Endothelial cell of umbilical vein (primary cell): ENCODE data around the gene PALD1. TPM values are rescaled to one million over a fixed set of nuclear protein-coding genes. Genes with fewer than 3 reads are reported as not detected.

Source experiments
- BruUV-seq: library from RNA; stranded (reverse); fragments of 400-500 nt; replicated peaks from 2 replicates; lab custom pipeline; 2021; lab: Mats Ljungman, UMichigan
- CTCF ChIA-PET: fragments of 300-600, 350-600 bp; sonication (Branson Sonifier 250); formaldehyde crosslinking; loops from one replicate; lab custom pipeline; 2021; ENCODE audit warnings: antibody characterized with exemption, inconsistent platforms; lab: Charles Lee
- POLR2A ChIA-PET: fragments of 300-600, 350-600 bp; sonication (Branson Sonifier 250); formaldehyde crosslinking; loops from one replicate; lab custom pipeline; 2021; ENCODE audit warnings: antibody characterized with exemption, inconsistent platforms; lab: Charles Lee
- DNase-seq: peaks from one replicate; pipeline ENCODE4 v3.0.0-alpha.2; 2011; ENCODE audit warnings: low read depth, low spot score
- FAIRE-seq: peaks from 2 replicates; lab custom pipeline; 2011; peaks lifted over from hg19 to GRCh38; lab: Jason Lieb, UNC
- H2AFZ ChIP-seq: 2 replicates; pipeline ENCODE4 v1.6.0; 2012; ENCODE audit warnings: low read depth, low read length, control low read depth, inconsistent platforms
- H3K27ac ChIP-seq: 2 replicates; pipeline ENCODE4 v1.5.1; 2011; ENCODE audit warnings: low read depth, mild to moderate bottlenecking, control low read depth, low read length, moderate library complexity; ENCODE audit not compliant: insufficient read depth
- H3K27me3 ChIP-seq, 2 experiments: 2 replicates each; pipeline versions ENCODE4 v1.6.0 to v1.6.1; 2011; ENCODE audit warnings: low read length in 2 of 2, mixed read lengths in 1 of 2; ENCODE audit not compliant: control insufficient read depth in 2 of 2, insufficient read depth in 2 of 2
- H3K36me3 ChIP-seq, 2 experiments: 2 replicates in 1 of 2; 3 replicates in 1 of 2; pipeline ENCODE4 v1.5.1; 2011; ENCODE audit warnings: low read length in 2 of 2, mild to moderate bottlenecking in 1 of 2, moderate library complexity in 1 of 2; ENCODE audit not compliant: control insufficient read depth in 2 of 2, insufficient read depth in 2 of 2; ENCODE audit errors: extremely low read depth in 1 of 2
- H3K4me1 ChIP-seq: 3 replicates; pipeline ENCODE4 v1.5.1; 2011; ENCODE audit warnings: mild to moderate bottlenecking, low read length; ENCODE audit not compliant: control insufficient read depth, insufficient read depth; ENCODE audit errors: extremely low read depth
- H3K4me2 ChIP-seq: 2 replicates; pipeline ENCODE4 v1.6.1; 2011; ENCODE audit warnings: low read length, control low read depth, mixed read lengths; ENCODE audit not compliant: insufficient read depth
- H3K4me3 ChIP-seq, 3 experiments: fragments of 200-600 bp in 1 of 3; sonication (generic), shearing (Covaris generic) in 1 of 3; replicated peaks in 1 of 3; 2 replicates each; pipeline ENCODE4 v1.5.1; 2011 to 2016; ENCODE audit warnings: control low read depth in 3 of 3, low read length in 3 of 3, mild to moderate bottlenecking in 2 of 3, inconsistent platforms in 1 of 3, low read depth in 1 of 3, moderate library complexity in 1 of 3; ENCODE audit not compliant: insufficient read depth in 1 of 3
- H3K79me2 ChIP-seq: 2 replicates; pipeline ENCODE4 v1.6.0; 2012; ENCODE audit warnings: low read length, inconsistent platforms; ENCODE audit not compliant: control insufficient read depth, insufficient read depth
- H3K9ac ChIP-seq: replicated peaks from 2 replicates; pipeline ENCODE3; 2011; ENCODE audit warnings: low read length, control low read depth; ENCODE audit not compliant: insufficient read depth; ENCODE audit errors: extremely low read depth
- H3K9me1 ChIP-seq: replicated peaks from 3 replicates; pipeline ENCODE4 v1.6.0; 2011; ENCODE audit warnings: mild to moderate bottlenecking, low read length; ENCODE audit not compliant: control insufficient read depth, insufficient read depth; ENCODE audit errors: extremely low read depth
- H3K9me3 ChIP-seq: replicated peaks from 2 replicates; pipeline ENCODE4 v1.5.1; 2012; ENCODE audit warnings: low read length, inconsistent platforms; ENCODE audit not compliant: control insufficient read depth, insufficient read depth
- H4K20me1 ChIP-seq: replicated peaks from 2 replicates; pipeline ENCODE3; 2011; ENCODE audit warnings: mild to moderate bottlenecking, low read length; ENCODE audit not compliant: control insufficient read depth, insufficient read depth; ENCODE audit errors: extremely low read depth
- CTCF ChIP-seq, 2 donors: IDR thresholded peaks; 1 replicate in 1 of 2; 2 replicates in 1 of 2; pipeline ENCODE4 v1.5.1; 2011; ENCODE audit warnings: low read length in 2 of 2, mild to moderate bottlenecking in 2 of 2, moderate library complexity in 2 of 2, control low read depth in 1 of 2, inconsistent platforms in 1 of 2, low read depth in 1 of 2; ENCODE audit not compliant: insufficient read depth in 1 of 2; ENCODE audit errors: extremely low read depth in 1 of 2
- EZH2 ChIP-seq: IDR thresholded peaks from 2 replicates; pipeline ENCODE4 v1.6.1; 2012; ENCODE audit warnings: borderline replicate concordance, low read depth, mild to moderate bottlenecking, moderate library complexity, low read length, inconsistent platforms; ENCODE audit not compliant: severe bottlenecking
- FOS ChIP-seq: IDR thresholded peaks from 2 replicates; pipeline ENCODE4 v1.6.1; 2011; ENCODE audit warnings: mild to moderate bottlenecking, low read length, moderate library complexity, borderline replicate concordance; ENCODE audit not compliant: insufficient read depth
- GATA2 ChIP-seq: IDR thresholded peaks from 2 replicates; pipeline ENCODE4 v1.7.0; 2011; ENCODE audit warnings: low read depth, mild to moderate bottlenecking, moderate library complexity, mixed read lengths, low read length; ENCODE audit not compliant: insufficient read length, insufficient read depth
- JUN ChIP-seq: IDR thresholded peaks from 2 replicates; pipeline ENCODE4 v1.6.1; 2011; ENCODE audit warnings: borderline replicate concordance, low read depth; ENCODE audit not compliant: insufficient read length, insufficient read depth
- MAX ChIP-seq: IDR thresholded peaks from 2 replicates; pipeline ENCODE4 v1.6.1; 2011; ENCODE audit not compliant: insufficient read depth, insufficient read length
- MYC ChIP-seq: IDR thresholded peaks from one replicate; pipeline ENCODE4 v1.6.1; 2011; ENCODE audit warnings: mild to moderate bottlenecking, low read depth, low read length
- POLR2A ChIP-seq: IDR thresholded peaks from 2 replicates; pipeline ENCODE4 v1.6.1; 2012; ENCODE audit warnings: low read depth, mild to moderate bottlenecking, control low read depth, low read length
- POLR2AphosphoS5 ChIP-seq: IDR thresholded peaks from 2 replicates; pipeline ENCODE4 v1.6.1; 2012; ENCODE audit warnings: low read depth, mild to moderate bottlenecking, control low read depth, low read length, moderate library complexity; ENCODE audit not compliant: insufficient read depth
- dilution Hi-C: fragments of 300-500 bp; cut with MboI; formaldehyde crosslinking; loops from one replicate; pipeline ENCODE4 v1.15.0; 2019; ENCODE audit warnings: low sequenced_read_pairs; ENCODE audit not compliant: extremely low pct_ligation_motif_present
- intact Hi-C: fragments of 100-400 bp; cut with micrococcal nuclease; formaldehyde crosslinking; loops from one replicate; pipeline ENCODE4 v1.10.0; 2022
- polyA plus RNA-seq, 4 experiments: library from polyadenylated mRNA; depleted of rRNA in 3 of 4; stranded (reverse) in 3 of 4; unstranded in 1 of 4; fragments of >200 nt; gene quantifications; 2 replicates each; pipeline versions ENCODE4 v1.2.1 to v1.2.3, GENCODE V29; 2011 to 2012; ENCODE audit warnings: missing spikeins in 1 of 4
- total RNA-seq: library from RNA; stranded (reverse); gene quantifications from 2 replicates; pipeline ENCODE4 v1.2.3, GENCODE V29; 2021

The PALD1 gene
- total and polyA plus RNA-seq, 2 donors (not counting 3 experiments of a cell fraction or from before 2014, with no cell fraction given) = 16.6 to 73.3 TPM

- Histone ChIP-seq H3K4me1 (no peaks in the 10 kb centered on the region), H3K27ac (no peak overlapping the region), H4K20me1 (no peaks in the 10 kb centered on the region), H3K4me3 (no peak overlapping the region), H3K9me3 (no peaks in the 10 kb centered on the region), H3K36me3 (no peaks in the 10 kb centered on the region), H3K9me1 (no peaks in the 10 kb centered on the region), H3K79me2 (no peaks in the 10 kb centered on the region), H3K4me2 (no peak overlapping the region), H3K27me3 (no peaks in the 10 kb centered on the region), H2AFZ (no peak overlapping the region), H3K9ac (no peak overlapping the region)
- intact Hi-C loops (loop anchor here (2.0 kb wide), 1 partner anchor 201 kb away; no protein-coding TSS in a partner anchor), dilution Hi-C loops (no loop called here)
- DNase-seq (no peak), FAIRE-seq (no peak)
- CTCF ChIA-PET = interaction anchor here (1.5 kb wide), 1 partner anchor 201 kb away, joined by 6 read pairs; no protein-coding TSS in a partner anchor
- POLR2A ChIA-PET = no interaction called here
- BruUV-seq = no TSS peak
- TF ChIP-seq FOS = no peak
- no peak for TF ChIP-seq MAX
- no peak for TF ChIP-seq CTCF (IDR thresholded peaks at IDR 0.05; ENCODE audit: extremely low read depth in 1 of 2, insufficient read depth in 1 of 2, low read depth in 1 of 2, low read length in 2 of 2)
- no peak for TF ChIP-seq GATA2
- TF ChIP-seq MYC = no peak
- no peak for TF ChIP-seq EZH2
- TF ChIP-seq POLR2AphosphoS5 = no peak
- TF ChIP-seq POLR2A = no peak
- TF ChIP-seq JUN = no peak
Measured at GRCh38 chr10:70558295-70558694, 79.7 kb downstream of the PALD1 start.
